Measurements from ENCODE around the gene UBR4. TPM values are rescaled to one million over a fixed set of nuclear protein-coding genes. Genes with fewer than 3 reads are reported as not detected.
A peak's percentile ranks its signal among the peaks of the same experiment; 100 is the strongest.

UBR4 gene
- total and polyA plus RNA-seq, 10 of the 15 experiments (the other 5 are each of a cell fraction or from before 2014, with no cell fraction given), result 34.2 to 124 (median 56.2) TPM

DNA sequence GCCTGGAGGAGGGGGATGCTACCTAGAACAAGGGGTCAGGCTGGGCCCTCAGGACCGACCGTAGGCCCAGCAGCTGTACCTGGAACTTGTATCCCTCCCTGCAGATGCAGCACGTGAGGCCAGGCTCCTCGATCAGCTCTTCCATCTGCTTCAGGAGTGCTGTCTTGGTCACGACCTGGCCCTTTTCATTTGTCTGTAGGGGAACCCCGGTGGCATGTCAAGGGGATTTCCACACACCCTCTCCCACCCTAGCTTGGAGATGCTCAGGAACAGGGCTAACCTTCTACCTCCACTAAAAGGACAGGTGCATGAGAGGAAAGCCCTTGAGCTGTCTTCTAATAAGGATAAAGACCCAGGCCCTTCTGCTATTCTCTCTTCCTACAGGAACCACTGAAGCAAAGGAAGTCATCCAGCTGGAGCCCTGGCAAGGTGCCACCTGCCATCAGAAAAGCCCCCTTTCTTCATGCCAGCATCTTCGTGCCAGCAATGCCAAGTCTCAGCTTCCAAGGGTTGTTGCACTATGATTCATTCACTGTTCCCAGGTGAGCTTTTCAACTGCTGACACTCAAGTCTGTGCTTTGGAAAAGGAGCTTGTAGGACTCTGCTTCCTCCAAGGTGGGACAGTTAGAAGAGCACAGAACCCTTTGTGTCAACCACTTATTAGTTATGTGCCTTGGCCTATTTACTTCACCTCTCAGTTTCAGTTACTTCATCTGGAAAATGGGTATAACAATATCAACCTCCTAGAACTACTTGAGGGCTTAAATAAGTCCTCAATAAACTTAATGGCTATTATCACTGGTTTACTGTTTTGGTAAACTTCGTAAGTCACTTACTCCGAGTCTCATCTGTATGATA lies 122.1 kb downstream of the UBR4 start (continued):
- TF ChIP-seq TCF3 (IDR thresholded peaks at IDR 0.05; ENCODE audit: borderline replicate concordance, insufficient read depth, low read depth, low read length) (0 out of 2 replicates have a peak, but pooled peaks have one; percentile 35), STAT1 (conservative IDR thresholded peaks at IDR 0.05) (no peak), MXI1 (IDR thresholded peaks at IDR 0.05; ENCODE audit: low read depth, low read length) (no peak), ETV6 (conservative IDR thresholded peaks at IDR 0.05 in 1 of 2, IDR thresholded peaks at IDR 0.05 in 1 of 2; ENCODE audit: borderline replicate concordance in 1 of 2, low read depth in 1 of 2) (no peak), ZZZ3 (IDR thresholded peaks at IDR 0.05; ENCODE audit: control insufficient read depth, insufficient read length, low read depth) (no peak), MEF2B (IDR thresholded peaks at IDR 0.05; ENCODE audit: partially characterized antibody, poor library complexity, severe bottlenecking) (no peak), RAD51 (IDR thresholded peaks at IDR 0.05) (no peak), NR2F1 (conservative IDR thresholded peaks at IDR 0.05) (no peak), BHLHE40 (IDR thresholded peaks at IDR 0.05; ENCODE audit: borderline replicate concordance in 1 of 2, low read depth in 2 of 2, low read length in 1 of 2) (peak; percentile 75 to 88), POLR2A (IDR thresholded peaks at IDR 0.05; ENCODE audit: low read depth, low read length) (peak; percentile 60), RUNX3 (IDR thresholded peaks at IDR 0.05; ENCODE audit: low read length) (peak; percentile 32), GABPA (IDR thresholded peaks at IDR 0.05; ENCODE audit: low read depth) (no peak), ZBED1 (IDR thresholded peaks at IDR 0.05; ENCODE audit: borderline replicate concordance) (no peak), TBL1XR1 (IDR thresholded peaks at IDR 0.05; ENCODE audit: low read depth, low read length) (no peak), SMC3 (IDR thresholded peaks at IDR 0.05; ENCODE audit: borderline replicate concordance, low read length) (no peak)
- TF ChIP-seq, protein P1, sequence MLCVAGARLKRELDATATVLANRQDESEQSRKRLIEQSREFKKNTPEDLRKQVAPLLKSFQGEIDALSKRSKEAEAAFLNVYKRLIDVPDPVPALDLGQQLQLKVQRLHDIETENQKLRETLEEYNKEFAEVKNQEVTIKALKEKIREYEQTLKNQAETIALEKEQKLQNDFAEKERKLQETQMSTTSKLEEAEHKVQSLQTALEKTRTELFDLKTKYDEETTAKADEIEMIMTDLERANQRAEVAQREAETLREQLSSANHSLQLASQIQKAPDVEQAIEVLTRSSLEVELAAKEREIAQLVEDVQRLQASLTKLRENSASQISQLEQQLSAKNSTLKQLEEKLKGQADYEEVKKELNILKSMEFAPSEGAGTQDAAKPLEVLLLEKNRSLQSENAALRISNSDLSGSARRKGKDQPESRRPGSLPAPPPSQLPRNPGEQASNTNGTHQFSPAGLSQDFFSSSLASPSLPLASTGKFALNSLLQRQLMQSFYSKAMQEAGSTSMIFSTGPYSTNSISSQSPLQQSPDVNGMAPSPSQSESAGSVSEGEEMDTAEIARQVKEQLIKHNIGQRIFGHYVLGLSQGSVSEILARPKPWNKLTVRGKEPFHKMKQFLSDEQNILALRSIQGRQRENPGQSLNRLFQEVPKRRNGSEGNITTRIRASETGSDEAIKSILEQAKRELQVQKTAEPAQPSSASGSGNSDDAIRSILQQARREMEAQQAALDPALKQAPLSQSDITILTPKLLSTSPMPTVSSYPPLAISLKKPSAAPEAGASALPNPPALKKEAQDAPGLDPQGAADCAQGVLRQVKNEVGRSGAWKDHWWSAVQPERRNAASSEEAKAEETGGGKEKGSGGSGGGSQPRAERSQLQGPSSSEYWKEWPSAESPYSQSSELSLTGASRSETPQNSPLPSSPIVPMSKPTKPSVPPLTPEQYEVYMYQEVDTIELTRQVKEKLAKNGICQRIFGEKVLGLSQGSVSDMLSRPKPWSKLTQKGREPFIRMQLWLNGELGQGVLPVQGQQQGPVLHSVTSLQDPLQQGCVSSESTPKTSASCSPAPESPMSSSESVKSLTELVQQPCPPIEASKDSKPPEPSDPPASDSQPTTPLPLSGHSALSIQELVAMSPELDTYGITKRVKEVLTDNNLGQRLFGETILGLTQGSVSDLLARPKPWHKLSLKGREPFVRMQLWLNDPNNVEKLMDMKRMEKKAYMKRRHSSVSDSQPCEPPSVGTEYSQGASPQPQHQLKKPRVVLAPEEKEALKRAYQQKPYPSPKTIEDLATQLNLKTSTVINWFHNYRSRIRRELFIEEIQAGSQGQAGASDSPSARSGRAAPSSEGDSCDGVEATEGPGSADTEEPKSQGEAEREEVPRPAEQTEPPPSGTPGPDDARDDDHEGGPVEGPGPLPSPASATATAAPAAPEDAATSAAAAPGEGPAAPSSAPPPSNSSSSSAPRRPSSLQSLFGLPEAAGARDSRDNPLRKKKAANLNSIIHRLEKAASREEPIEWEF (IDR thresholded peaks at IDR 0.05; ENCODE audit: insufficient replicate concordance, low read depth, low read length), result no peak
- TF ChIP-seq, protein P2, sequence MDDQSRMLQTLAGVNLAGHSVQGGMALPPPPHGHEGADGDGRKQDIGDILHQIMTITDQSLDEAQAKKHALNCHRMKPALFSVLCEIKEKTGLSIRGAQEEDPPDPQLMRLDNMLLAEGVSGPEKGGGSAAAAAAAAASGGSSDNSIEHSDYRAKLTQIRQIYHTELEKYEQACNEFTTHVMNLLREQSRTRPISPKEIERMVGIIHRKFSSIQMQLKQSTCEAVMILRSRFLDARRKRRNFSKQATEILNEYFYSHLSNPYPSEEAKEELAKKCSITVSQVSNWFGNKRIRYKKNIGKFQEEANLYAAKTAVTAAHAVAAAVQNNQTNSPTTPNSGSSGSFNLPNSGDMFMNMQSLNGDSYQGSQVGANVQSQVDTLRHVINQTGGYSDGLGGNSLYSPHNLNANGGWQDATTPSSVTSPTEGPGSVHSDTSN (IDR thresholded peaks at IDR 0.05; ENCODE audit: insufficient replicate concordance, low read depth, low read length), result no peak
- TF ChIP-seq, protein P3, sequence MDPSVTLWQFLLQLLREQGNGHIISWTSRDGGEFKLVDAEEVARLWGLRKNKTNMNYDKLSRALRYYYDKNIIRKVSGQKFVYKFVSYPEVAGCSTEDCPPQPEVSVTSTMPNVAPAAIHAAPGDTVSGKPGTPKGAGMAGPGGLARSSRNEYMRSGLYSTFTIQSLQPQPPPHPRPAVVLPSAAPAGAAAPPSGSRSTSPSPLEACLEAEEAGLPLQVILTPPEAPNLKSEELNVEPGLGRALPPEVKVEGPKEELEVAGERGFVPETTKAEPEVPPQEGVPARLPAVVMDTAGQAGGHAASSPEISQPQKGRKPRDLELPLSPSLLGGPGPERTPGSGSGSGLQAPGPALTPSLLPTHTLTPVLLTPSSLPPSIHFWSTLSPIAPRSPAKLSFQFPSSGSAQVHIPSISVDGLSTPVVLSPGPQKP (IDR thresholded peaks at IDR 0.05; ENCODE audit: low read depth, low read length), result no peak

Measured in GM12878 (cell line).